ENCODE data around the gene GRIN2A. TPM values are rescaled to one million over a fixed set of nuclear protein-coding genes. Genes with fewer than 3 reads are reported as not detected.

The GRIN2A gene
- total and polyA plus RNA-seq, 2 of the 13 experiments (the other 11 are each of a cell fraction or from before 2014, with no cell fraction given): not detected

GRCh38 chr16:10180771-10181163, 1.5 kb downstream of the GRIN2A start (continued):
- TF ChIP-seq THAP9 (CRISPR knock-in tag; IDR thresholded peaks at IDR 0.05; ENCODE audit: borderline replicate concordance): 0 out of 2 replicates have a peak, but pooled peaks have one; percentile 9
- TF ChIP-seq STAG1 (CRISPR knock-in tag; IDR thresholded peaks at IDR 0.05): peak; percentile 56
- no peak for TF ChIP-seq ZNF292 (CRISPR knock-in tag; IDR thresholded peaks at IDR 0.05; ENCODE audit: borderline replicate concordance, low read depth)
- TF ChIP-seq ZBTB34 (CRISPR knock-in tag; IDR thresholded peaks at IDR 0.05): no peak
- TF ChIP-seq RAD21 (CRISPR knock-in tag; IDR thresholded peaks at IDR 0.05): peak; percentile 31; the same call in 1 of the 2 replicates
- no peak for TF ChIP-seq ZBTB3 (CRISPR knock-in tag; IDR thresholded peaks at IDR 0.05; ENCODE audit: borderline replicate concordance, low read depth)
- TF ChIP-seq PAXIP1 (CRISPR knock-in tag; conservative IDR thresholded peaks at IDR 0.05): no peak
- no peak for TF ChIP-seq ZKSCAN5 (CRISPR knock-in tag; IDR thresholded peaks at IDR 0.05)
- no peak for TF ChIP-seq GABPA (IDR thresholded peaks at IDR 0.05; ENCODE audit: low read depth, low read length)
- TF ChIP-seq GABPA (CRISPR knock-in tag; IDR thresholded peaks at IDR 0.05; ENCODE audit: low read depth): no peak
- TF ChIP-seq ZNF18 (CRISPR knock-in tag; IDR thresholded peaks at IDR 0.05; ENCODE audit: insufficient replicate concordance): peak; percentile 24
- no peak for TF ChIP-seq ZBTB20 (CRISPR knock-in tag; IDR thresholded peaks at IDR 0.05; ENCODE audit: borderline replicate concordance, low read depth)
- TF ChIP-seq ZNF501 (CRISPR knock-in tag; IDR thresholded peaks at IDR 0.05): 0 out of 2 replicates have a peak, but pooled peaks have one; percentile 10
- TF ChIP-seq AHDC1 (CRISPR knock-in tag; IDR thresholded peaks at IDR 0.05; ENCODE audit: borderline replicate concordance): no peak

All from HepG2 (cell line).